Subcutaneous abdominal adipose tissue (tissue), 5 donors: ENCODE measurements around the gene OR7G2.

Source experiments
- H3K27ac ChIP-seq: one replicate; pipeline ENCODE4 v1.7.0; 2013; ENCODE audit warnings: low read depth, mild to moderate bottlenecking, inconsistent platforms, low read length, moderate library complexity
- H3K27me3 ChIP-seq, 5 donors: one replicate each; pipeline ENCODE4 v1.7.0; 2013; ENCODE audit warnings: low read length in 5 of 5, inconsistent platforms in 1 of 5; ENCODE audit not compliant: control insufficient read depth in 5 of 5, insufficient read depth in 4 of 5
- H3K36me3 ChIP-seq, 5 donors: one replicate each; pipeline ENCODE4 v1.7.0; 2013; ENCODE audit warnings: low read length in 5 of 5; ENCODE audit not compliant: control insufficient read depth in 5 of 5, insufficient read depth in 5 of 5
- H3K4me1 ChIP-seq, 5 donors: one replicate each; pipeline ENCODE4 v1.7.0; 2013; ENCODE audit warnings: low read length in 5 of 5, mild to moderate bottlenecking in 3 of 5, moderate library complexity in 1 of 5; ENCODE audit not compliant: control insufficient read depth in 5 of 5, insufficient read depth in 5 of 5
- H3K4me3 ChIP-seq, 5 donors: one replicate each; pipeline ENCODE4 v1.7.0; 2013; ENCODE audit warnings: low read length in 5 of 5, low read depth in 1 of 5
- H3K9ac ChIP-seq, 5 donors: one replicate each; pipeline ENCODE4 v1.7.0; 2013; ENCODE audit warnings: low read length in 5 of 5, mild to moderate bottlenecking in 4 of 5, moderate library complexity in 3 of 5
- H3K9me3 ChIP-seq, 5 donors: one replicate each; pipeline ENCODE4 v1.7.0; 2013; ENCODE audit warnings: low read length in 5 of 5; ENCODE audit not compliant: control insufficient read depth in 5 of 5
- donor health status: healthy.
- donor health status: healthy.
- donor health status: healthy.
- donor health status: healthy.
- donor health status: healthy.

OR7G2 gene

DNA sequence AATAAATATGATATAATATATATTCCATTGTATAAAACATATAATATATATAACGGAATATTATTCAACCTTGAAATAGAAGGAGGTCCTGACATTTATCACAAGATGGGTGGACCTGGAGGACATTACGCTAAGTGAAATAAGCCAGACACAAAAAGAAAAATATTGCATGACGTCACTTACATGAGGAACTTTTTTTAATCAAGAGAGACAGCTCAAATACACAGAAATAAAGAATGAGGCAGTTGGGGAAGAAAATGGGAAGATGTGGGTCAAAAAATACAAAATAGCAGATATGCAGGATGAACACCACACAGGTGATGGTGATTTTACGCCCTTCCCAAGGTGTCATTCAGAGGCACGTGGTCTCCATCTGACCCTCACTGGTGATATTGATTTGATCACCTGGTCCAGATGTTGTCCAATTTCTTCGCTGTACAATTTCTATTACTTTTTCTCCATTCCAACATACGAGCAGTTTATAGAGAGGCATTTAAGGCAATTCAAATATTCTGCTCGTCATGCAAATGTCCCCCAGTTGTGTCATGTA, 32.4 kb upstream of the OR7G2 start:
- Histone ChIP-seq H3K27me3 (no peaks in the 10 kb centered on the region), H3K9ac (peak overlapping the region in 4 of 5 donors; percentile 83 to 99 (median 98)), H3K36me3 (no peaks in the 10 kb centered on the region), H3K4me1 (peaks cover 2 to 23% (median 20%) of the 10 kb centered on the region in 5 donors), H3K9me3 (peaks cover 0 to 3% (median 2%) of the 10 kb centered on the region in 5 donors), H3K27ac (peak overlapping the region; percentile 96), H3K4me3 (peak overlapping the region; percentile 81 to 100 (median 94))

DNA sequence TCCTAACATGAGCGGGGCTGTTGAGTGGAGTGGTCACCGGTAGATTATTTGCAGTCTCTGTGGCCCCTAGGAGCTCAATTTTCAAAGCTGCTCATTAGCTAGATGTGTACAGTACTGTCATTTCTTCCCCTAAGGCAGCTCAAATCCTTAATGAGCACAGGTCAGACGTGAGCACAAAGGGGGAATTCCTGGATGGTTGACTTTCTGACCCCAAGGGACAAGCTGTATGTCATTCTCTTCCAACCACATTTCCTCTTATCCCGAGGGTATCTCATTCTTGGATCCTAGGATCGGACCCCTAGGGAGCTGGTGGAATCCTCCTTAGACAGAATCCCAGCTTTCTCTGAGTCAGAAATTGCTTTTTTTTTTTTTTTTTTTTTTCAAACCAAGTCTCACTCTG, 25.1 kb upstream of the OR7G2 start:
- peaks cover 0 to 1% (median 0%) of the 10 kb centered on the region in 5 donors for H3K27me3 ChIP-seq
- no peak overlapping the region for H3K27ac ChIP-seq
- H3K36me3 ChIP-seq = no peaks in the 10 kb centered on the region
- no peaks in the 10 kb centered on the region for H3K4me1 ChIP-seq
- no peak overlapping the region for H3K4me3 ChIP-seq
- H3K9ac ChIP-seq = no peak overlapping the region
- H3K9me3 ChIP-seq = no peaks in the 10 kb centered on the region

DNA sequence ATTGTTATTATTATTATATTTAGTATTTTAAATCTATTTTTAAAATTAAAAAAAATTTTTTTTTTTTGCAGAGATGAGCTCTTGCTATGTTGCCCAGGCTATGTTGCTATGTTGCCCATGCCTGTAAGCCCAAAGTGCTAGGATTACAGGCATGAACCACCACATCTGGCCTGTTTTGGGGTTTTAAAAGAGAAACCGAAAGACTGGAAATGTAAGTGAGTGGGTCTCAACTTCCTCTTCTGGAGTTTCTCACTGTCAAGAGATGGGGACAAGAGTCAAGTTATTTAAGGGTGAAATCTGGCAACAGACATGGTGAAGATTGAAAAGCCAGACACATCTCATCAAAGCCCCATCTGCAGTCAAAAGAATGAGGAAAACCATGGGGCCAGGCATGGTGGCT, 23.7 kb upstream of the OR7G2 start:
- no peaks in the 10 kb centered on the region for H3K9me3 ChIP-seq
- no peak overlapping the region for H3K9ac ChIP-seq
- peaks cover 0 to 5% (median 0%) of the 10 kb centered on the region in 5 donors for H3K27me3 ChIP-seq
- H3K4me1 ChIP-seq = no peaks in the 10 kb centered on the region
- no peaks in the 10 kb centered on the region for H3K36me3 ChIP-seq
- no peak overlapping the region for H3K27ac ChIP-seq
- no peak overlapping the region for H3K4me3 ChIP-seq

DNA sequence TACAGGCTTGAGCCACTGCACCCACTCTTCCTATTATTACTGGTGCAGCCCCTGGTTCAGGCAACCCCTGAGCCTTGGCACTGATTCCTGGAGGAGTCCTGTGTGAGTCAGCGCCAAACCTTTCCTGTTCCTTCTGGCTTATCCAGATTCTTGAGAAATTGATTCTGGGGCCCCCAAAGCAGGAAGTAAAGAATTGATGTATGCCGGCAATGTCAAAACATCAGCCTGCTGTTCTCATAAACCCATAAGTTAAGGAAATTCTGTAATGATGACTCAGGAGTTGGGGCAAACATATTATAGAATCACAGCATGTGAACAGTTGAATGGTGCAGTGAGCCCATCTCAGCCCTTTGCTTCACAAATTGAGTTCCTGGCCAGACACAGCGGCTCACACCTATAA, 20.9 kb upstream of the OR7G2 start:
- Histone ChIP-seq H3K27me3 (peaks cover 0 to 5% (median 0%) of the 10 kb centered on the region in 5 donors), H3K27ac (no peak overlapping the region), H3K9me3 (no peaks in the 10 kb centered on the region), H3K36me3 (no peaks in the 10 kb centered on the region), H3K4me1 (no peaks in the 10 kb centered on the region), H3K9ac (no peak overlapping the region), H3K4me3 (no peak overlapping the region)

DNA sequence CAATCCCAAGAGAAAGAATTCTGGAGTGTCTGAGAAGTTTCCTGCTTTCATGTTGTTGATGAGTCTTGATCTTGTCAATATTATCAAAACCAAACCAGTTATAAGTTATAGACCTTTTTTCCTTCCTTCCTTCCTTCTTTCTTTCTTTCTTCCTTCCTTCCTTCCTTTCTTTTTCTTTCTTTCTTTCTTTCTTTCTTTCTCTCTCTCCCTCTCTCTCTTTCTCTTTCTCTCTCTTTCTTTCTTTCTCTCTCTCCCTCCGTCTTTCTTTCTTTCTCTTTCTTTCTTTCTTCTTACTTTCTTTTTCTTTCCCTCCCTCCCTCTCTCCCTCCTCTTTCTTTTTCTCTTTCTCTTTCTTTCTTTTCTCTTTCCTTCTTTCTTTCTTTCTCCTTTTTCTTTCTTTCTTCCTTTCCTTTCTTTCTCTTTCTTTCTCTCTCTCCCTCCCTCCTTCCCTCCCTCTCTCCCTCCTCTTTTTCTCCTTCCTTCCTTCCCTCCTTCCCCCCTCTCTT, 19.7 kb upstream of the OR7G2 start, which contains the start of gene OR7G3:
Gene OR7G3, minus strand, starts transcription at position 51 of the 506 bp plus-strand sequence. Its CDS starts 0 bp downstream, at position 51.
- Histone ChIP-seq H3K36me3 (no peaks in the 10 kb centered on the region), H3K9me3 (no peaks in the 10 kb centered on the region), H3K4me1 (no peaks in the 10 kb centered on the region), H3K4me3 (no peak within 1 kb of the TSS), H3K27me3 (peaks cover 0 to 5% (median 0%) of the 10 kb centered on the region in 5 donors), H3K27ac (no peak within 1 kb of the TSS), H3K9ac (no peak within 1 kb of the TSS)

DNA sequence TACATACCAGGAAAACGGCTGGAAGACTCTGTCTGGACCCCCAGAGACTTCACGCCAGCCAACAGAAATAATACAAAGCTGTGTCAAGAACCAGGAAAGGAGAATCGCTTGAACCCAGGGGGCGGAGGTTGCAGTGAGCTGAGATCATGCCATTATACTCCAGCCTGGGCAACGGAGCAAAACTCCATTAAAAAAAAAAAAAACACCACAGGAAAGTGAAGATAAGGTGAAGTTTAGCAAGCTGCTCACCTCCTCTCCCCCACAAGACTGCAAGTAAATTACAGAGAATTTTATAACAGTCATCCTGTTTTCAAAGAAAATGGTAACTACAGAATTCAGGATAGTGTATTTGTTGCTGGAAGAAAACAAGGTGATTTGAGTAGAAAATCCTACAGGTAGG, 9.3 kb upstream of the OR7G2 start:
- no peak overlapping the region for H3K4me3 ChIP-seq
- H3K27ac ChIP-seq = no peak overlapping the region
- no peaks in the 10 kb centered on the region for H3K4me1 ChIP-seq
- H3K9ac ChIP-seq = no peak overlapping the region
- H3K27me3 ChIP-seq = peaks cover 0 to 4% (median 2%) of the 10 kb centered on the region in 5 donors
- H3K9me3 ChIP-seq = no peaks in the 10 kb centered on the region
- no peaks in the 10 kb centered on the region for H3K36me3 ChIP-seq

DNA sequence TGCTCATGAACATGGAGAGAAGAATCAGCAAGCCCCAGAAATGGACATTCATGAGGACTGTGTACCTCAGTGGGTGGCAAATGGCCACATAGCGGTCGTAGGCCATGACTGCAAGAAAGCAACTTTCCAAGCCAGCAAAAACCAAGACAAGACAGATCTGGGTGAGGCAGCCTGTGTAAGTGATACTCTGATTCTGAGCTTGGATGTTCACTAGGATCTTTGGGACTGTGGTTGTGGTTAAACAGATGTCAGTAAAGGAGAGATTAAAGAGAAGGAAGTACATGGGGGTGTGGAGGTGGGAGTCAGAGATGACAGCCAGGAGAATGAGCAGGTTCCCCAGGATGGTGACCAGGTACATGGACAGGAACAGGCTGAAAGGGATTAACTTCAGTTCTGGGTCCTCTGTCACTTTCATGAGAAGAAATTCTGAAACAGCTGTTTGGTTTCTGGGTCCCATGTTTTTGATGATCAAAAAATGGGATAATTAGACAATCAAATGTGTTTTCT, 8.1 kb upstream of the OR7G2 start, which contains the start of gene OR7G1:
Gene OR7G1, minus strand, starts transcription at position 457 of the 507 bp plus-strand sequence. Its CDS starts 0 bp downstream, at position 457.
- Histone ChIP-seq H3K27ac (no peak within 1 kb of the TSS), H3K27me3 (peaks cover 0 to 4% (median 2%) of the 10 kb centered on the region in 5 donors), H3K9ac (no peak within 1 kb of the TSS), H3K36me3 (no peaks in the 10 kb centered on the region), H3K4me1 (no peaks in the 10 kb centered on the region), H3K9me3 (no peaks in the 10 kb centered on the region), H3K4me3 (no peak within 1 kb of the TSS)

DNA sequence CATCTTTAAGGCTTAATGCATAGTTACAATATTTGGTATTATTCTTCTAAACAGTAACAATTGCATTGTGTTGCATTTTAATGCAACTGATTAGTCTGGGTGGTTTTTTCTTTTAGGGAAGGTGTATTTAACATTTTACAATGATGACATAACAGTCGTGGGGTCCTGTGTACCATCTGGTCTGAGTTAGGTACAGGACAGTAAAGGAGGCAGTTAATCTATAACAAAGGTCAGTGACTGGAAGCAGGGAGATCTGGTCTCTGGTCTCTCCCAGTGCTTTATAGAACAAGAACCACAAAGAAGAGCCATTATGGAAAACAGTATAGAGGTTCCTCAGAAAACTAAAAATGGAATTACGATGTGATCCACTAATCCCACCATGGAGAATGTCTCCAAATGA, 2.7 kb upstream of the OR7G2 start:
- H3K9me3 ChIP-seq = no peaks in the 10 kb centered on the region
- H3K4me1 ChIP-seq = no peaks in the 10 kb centered on the region
- no peaks in the 10 kb centered on the region for H3K36me3 ChIP-seq
- H3K27ac ChIP-seq = no peak overlapping the region
- H3K9ac ChIP-seq = no peak overlapping the region
- H3K27me3 ChIP-seq = peaks cover 0 to 3% (median 0%) of the 10 kb centered on the region in 5 donors
- no peak overlapping the region for H3K4me3 ChIP-seq

DNA sequence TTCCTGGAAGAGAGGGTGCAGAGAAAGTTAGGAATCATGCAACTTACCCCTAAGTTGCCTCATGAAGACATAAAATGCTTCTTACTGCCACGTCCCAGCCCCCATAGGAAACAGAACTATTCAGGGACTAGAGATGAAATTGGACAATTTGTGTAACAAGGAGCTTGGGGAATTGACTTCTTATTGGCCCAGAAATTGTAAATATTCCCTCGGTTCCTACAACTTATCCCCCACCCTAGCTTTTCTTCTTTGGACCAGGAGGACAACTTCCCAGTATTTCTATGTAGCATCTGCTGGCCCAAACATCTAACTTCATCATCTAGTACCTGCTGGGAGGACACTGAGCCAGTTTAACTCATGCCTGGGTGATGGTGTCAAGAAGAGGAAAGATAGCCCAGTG, 20.5 kb downstream of the OR7G2 start, which contains the start of gene OR1M1:
Gene OR1M1, plus strand, starts transcription at position 301 of the 400 bp plus-strand sequence. CDS start 6,184 bp downstream, outside the sequence.
- H3K27ac ChIP-seq = no peak within 1 kb of the TSS
- H3K9me3 ChIP-seq = no peaks in the 10 kb centered on the region
- H3K27me3 ChIP-seq = peaks cover 0 to 8% (median 0%) of the 10 kb centered on the region in 5 donors
- H3K9ac ChIP-seq = no peak within 1 kb of the TSS
- no peaks in the 10 kb centered on the region for H3K36me3 ChIP-seq
- H3K4me3 ChIP-seq = no peak within 1 kb of the TSS
- no peaks in the 10 kb centered on the region for H3K4me1 ChIP-seq

DNA sequence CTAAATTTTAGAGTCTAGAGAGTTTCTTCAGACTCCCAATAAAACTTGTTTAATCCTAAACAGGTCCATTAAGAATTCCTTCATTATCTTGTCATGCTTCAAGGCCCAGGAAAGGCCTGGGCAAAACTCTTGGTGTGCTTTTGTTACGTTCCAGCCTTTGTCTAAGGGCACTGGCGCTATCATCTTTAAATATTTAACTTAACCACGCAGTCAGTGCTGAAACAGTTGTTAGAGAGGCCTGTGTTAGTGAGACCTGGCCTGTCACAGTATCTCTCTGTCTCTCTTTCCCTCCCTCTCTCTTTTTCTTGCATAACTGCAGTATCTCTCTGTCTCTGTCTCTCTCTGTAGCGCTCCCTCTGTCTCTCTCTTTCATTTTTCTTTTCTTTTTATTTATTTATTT, 28.6 kb downstream of the OR7G2 start:
- no peak overlapping the region for H3K4me3 ChIP-seq
- H3K27ac ChIP-seq = no peak overlapping the region
- H3K9ac ChIP-seq = no peak overlapping the region
- H3K4me1 ChIP-seq = peaks cover 0 to 4% (median 0%) of the 10 kb centered on the region in 5 donors
- H3K36me3 ChIP-seq = no peaks in the 10 kb centered on the region
- H3K9me3 ChIP-seq = no peaks in the 10 kb centered on the region
- no peaks in the 10 kb centered on the region for H3K27me3 ChIP-seq
